DMS79 treated with DMSO at 0.1 percent for 48 hours (cell line): Measurements from ENCODE around the gene KCTD7.
A peak's percentile ranks its signal among the peaks of the same experiment; 100 is the strongest.
"Not testable (repeated sequence)": the region's sequence is repeated elsewhere in the genome, so short reads cannot be mapped to it uniquely, and the experiment has no call there.

Experiments used
- DNase-seq: peaks from one replicate; lab custom pipeline; 2025; lab: John Stamatoyannopoulos, UW

KCTD7 gene

GRCh38 chr7:66628361-66629221, at the start of gene KCTD7:
Gene KCTD7 (plus strand): TSS chr7:66628881. CDS start chr7:66629065, 184 bp downstream.
- DNase-seq: peak; percentile 93

GRCh38 chr7:66580380-66580779, 48.3 kb upstream of the KCTD7 start:
- not testable (repeated sequence) for DNase-seq

GRCh38 chr7:66582816-66583489, 45.7 kb upstream of the KCTD7 start:
- DNase-seq: not testable (repeated sequence)

DNA sequence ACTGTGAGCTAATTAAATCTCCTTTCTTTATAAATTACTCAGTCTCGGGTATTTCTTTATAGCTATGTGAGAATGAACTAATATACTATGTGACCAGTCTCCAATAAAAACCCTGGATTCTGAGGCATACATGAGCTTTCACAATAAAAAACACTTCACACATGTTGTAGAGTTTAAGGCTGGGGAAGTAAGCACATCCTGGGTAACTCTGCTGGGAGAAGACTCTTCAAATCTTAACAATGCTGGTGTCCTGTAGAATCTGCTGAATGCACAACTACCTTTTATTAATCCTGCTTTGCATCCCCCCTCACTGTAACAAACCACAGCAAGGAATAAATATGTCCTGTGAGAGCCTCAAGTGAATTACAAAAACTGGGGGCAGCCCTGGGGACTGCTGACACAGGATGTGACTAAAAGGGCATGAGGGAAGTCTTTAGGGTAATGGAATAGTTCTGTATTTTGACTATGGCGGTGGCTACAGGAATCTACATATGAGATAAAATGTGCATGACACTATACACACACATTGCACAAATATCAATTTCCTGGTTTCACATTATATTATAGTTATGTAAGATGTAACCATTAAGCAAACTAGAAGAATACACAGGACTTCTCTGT, 45.1 kb upstream of the KCTD7 start:
- DNase-seq: no peak

DNA sequence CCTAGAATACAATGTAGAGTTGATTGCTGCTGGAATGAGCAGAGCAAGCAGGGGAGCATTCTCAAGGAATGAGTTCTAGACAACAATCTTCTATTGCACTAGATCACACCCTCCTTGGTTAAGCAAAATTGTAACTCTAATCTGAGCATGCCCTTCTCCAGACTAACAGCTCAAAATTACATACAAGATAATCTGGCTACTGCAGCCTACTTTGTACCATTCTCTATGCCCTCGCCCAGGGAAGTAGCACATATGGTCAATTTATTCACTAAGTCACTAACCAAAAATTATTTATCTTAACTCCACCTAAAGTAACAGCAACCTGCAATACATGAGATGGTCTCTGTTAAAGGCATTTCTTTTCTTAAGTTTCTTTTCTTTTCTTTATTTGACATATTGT, 42.5 kb upstream of the KCTD7 start:
- no peak for DNase-seq

GRCh38 chr7:66588226-66588625, 40.5 kb upstream of the KCTD7 start:
- not testable (repeated sequence) for DNase-seq

- not testable (repeated sequence) for DNase-seq
Observed at GRCh38 chr7:66588856-66589570, 39.7 kb upstream of the KCTD7 start.

DNA sequence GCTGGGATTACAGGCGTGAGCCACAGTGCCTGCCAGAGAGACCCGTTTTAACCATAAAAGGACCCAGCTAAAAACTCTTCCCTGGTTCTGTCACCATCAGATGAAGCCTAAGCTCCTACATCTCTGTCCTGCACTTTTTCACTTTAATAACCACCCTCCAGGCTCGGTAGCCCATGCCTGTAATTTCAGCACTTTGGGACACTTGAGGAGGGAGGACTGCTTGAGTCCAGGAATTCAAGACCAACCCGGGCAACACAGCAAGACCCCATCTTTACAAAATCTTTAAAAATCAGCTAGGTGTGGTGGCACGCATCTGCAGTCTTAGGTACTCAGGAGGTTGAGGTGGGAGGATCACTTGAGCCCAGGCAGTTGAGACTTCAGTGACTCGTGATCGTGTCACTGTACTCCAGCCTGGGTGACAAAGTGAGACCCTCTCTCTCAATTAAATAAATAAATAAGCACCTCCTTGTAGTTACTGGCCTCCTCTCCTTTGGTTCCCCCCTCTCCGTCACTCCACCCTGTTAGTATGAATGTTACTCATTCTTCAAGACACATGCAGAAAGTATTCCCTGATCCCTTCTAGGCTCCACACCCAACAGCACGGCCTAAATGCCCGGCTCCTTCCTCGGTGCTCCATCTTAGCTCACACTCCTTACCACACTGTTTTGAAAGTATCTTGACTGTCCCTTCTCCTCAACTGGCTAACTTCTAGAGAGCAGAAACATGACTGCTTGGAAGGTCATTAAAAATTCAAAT, 38.2 kb upstream of the KCTD7 start:
- not testable (repeated sequence) for DNase-seq

- not testable (repeated sequence) for DNase-seq
Observed at GRCh38 chr7:66591058-66591798, 37.5 kb upstream of the KCTD7 start.

- DNase-seq: peak; percentile 76
Observed at GRCh38 chr7:66591799-66592596, 36.7 kb upstream of the KCTD7 start.

DNA sequence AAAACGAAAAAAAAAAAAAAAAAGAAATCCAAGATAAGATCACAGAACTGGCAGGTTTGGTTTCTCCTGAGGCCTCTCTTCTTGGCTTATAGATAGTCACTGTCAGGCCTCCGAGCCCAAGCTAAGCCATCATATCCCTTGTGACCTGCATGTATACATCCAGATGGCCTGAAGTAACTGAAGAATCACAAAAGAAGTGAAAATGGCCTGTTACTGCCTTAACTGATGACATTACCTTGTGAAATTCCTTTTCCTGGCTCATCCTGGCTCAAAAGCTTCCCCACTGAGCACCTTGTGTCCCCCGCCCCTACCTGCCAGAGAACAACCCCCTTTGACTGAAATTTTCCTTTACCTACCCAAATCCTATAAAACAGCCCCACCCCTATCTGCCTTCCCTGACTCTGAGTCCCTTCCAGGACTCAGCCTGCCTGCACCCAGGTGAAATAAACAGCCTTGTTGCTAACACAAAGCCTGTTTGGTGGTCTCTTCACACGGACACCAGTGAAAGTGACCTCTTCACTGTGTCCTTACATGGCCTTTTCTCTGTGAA, 36.0 kb upstream of the KCTD7 start:
- DNase-seq: not testable (repeated sequence)

GRCh38 chr7:66594082-66594481, 34.6 kb upstream of the KCTD7 start:
- not testable (repeated sequence) for DNase-seq

DNA sequence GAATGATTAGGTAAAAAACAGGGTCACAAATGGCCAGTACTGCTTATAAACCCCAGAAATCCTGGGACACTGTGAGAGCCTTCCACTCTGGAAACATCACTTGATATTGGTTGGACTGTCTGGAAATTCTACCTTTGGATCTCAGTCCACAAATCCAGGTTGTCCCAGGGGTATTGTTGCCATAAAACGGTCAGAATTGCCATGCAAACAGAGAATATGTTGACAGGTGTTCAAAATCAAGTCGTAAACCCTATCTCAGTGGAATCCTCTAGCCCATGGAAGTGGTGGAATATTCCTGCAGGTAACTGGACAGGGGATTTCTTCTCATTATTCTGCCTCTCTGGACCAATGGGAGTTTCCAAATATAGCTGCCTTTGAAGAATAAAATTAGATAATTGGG, 31.2 kb upstream of the KCTD7 start:
- no peak for DNase-seq

- DNase-seq: no peak
Observed at GRCh38 chr7:66602159-66602558, 26.5 kb upstream of the KCTD7 start.

DNA sequence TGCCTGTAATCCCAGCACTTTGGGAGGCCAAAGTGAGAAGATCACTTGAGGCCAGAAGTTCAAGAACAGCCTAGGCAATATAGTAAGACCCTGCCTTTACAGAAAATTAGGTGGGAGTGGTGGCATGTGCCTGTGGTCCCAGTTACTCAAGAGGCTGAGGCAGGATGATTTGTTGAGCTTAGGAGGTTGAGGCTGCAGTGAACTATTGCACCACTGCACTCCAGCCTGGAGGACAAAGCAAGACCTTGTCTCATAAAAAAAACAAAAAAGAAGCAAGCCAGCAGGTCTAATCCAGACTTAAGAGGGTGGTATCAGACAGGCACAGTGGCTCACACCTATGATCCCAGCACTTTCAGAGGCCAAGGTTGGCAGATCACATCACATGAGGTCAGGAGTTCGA, 24.5 kb upstream of the KCTD7 start:
- DNase-seq: no peak

DNA sequence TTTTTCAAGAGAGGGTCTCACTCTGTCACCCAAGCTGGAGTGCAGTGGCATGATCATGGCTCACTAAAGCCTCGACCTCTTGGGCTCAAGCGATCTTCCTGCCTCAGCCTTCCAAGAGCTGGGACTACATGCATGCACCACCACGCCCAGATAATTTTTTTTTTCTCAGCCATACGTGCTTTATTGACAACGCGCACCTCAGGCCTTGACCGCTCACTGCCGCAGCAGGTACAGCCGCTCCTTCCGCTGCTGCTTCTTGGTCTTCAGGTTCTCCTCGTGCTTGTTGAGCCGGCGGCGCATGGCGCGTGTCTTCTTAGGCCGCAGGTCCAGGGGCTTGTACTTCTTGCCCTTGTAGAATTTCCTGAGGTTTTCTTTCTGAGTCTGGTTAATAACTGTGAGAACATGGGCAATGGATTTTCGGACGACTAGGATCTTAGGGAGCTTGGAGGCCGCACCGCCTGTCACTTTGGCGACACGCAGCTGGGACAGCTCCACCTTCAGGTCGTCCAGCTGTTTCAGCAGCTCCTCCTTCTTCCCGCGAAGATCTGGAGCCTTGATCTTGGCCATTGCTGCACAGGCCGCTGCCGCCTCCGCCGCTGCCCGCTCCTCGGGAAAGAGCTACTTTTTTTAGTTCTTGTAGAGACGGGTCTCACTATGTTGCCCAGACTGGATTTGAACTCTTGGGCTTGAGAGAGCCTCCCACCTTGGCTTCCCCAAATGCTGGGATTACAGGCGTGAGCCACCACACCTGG, 22.0 kb upstream of the KCTD7 start:
- not testable (repeated sequence) for DNase-seq

GRCh38 chr7:66609176-66609575, 19.5 kb upstream of the KCTD7 start:
- no peak for DNase-seq

GRCh38 chr7:66614596-66614995, 14.1 kb upstream of the KCTD7 start:
- DNase-seq: not testable (repeated sequence)

DNA sequence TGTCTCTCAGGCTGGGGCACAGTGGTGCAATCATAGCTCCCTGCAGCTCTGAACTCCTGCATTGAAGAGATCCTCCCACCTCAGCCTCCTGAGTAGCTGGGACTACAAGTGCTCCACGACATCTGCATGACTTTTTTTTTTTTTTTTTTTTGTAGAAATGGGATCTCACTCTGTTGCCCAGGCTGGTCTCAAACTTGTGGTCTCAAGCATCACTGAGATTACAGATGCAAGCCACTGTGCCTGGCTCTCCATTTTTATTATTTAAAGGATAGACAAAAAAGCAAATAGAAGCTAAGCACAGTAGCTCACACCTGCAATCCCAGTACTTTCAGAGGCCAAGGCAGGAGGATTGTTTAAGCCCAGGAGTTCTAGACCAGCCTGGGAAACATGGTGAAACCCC, 13.0 kb upstream of the KCTD7 start:
- DNase-seq: no peak
